DMS153 (cell line): Measurements from ENCODE around the gene PSMB2.

ENCODE experiments used
- DNase-seq: peaks from one replicate; lab custom pipeline; 2025; lab: John Stamatoyannopoulos, UW

PSMB2 gene

DNA sequence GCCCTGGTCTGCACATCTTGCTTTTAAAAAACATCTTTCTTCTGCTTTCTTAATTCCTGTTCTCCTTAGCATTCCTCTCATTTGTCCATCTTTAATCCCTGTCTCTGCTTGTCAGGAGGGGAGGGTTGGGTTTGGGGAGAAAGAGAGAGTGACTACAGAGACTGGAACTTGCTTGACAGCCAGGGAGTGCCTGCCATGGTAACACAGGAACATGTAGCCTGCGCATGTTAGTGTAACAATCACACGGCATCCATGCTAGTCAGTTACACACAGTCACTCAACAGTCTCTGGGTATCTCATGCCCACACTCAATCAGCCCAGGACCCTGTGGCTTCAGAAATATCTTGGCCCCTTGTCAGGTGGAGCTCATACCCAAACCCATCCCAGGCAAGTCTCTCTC lies 69.0 kb downstream of the PSMB2 start:
- DNase-seq: no peak

DNA sequence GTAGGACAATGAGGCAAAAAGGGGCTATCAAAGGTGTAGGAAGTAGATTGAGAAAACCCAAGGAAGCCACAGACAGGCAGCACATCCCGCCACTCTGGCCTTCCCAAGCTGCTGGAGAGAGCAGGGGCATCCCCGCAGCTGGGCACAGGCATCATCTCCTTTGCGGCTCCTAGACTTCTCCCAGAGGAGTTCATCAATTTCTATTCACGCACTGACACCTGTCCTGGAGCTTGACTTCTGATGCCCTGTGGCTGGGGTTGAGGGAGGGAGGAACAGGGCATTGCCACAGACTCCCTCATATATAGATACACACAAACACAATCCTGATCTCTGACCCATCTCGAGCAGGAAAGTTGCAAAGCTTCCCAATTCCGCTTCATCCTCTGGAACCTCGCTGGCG lies 70.1 kb downstream of the PSMB2 start:
- DNase-seq: no peak

DNA sequence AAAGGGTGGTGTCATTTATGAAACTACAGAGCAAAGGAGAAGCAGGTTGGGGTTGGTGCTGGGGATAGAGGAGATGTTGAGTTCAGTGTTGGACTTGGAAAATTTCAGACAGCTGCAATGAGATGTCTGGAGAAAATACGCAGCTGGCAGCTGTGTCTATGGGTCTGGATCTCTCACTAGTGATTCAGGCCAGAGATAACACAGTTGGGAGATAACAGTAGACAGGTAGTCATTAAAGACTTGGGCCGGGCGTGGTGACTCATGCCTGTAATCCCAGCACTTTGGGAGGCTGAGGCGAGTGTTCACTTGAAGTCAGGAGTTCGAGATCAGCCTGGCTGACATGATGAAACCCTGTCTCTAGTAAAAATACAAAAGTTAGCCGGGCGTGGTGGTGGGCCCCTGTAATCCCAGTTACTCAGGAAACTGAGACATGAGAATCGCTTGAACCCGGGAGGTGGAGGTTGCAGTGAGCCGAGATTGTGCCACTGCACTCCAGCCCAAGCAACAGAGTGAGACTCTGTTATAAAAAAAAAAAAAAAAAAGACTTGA lies 70.7 kb downstream of the PSMB2 start:
- DNase-seq: no peak

DNA sequence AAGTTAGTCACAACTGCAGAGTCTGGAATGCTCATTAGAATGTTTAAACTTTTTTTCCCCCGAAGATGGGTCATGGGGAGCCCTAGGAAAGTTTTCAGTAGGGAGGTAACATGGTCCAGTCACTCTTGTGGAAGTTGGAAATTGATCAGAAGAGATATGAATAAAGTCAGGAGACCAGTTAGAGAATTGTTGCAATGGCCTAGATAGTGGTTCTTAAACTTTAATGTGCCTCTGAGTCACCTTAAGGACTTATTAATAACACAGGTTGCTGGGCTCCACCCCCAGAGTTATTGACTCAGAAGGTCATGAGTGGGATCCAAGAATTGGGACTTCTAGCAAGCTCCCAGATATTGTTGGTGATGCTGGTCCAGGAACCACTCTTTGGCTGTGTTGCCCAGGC lies 71.4 kb downstream of the PSMB2 start:
- no peak for DNase-seq

DNA sequence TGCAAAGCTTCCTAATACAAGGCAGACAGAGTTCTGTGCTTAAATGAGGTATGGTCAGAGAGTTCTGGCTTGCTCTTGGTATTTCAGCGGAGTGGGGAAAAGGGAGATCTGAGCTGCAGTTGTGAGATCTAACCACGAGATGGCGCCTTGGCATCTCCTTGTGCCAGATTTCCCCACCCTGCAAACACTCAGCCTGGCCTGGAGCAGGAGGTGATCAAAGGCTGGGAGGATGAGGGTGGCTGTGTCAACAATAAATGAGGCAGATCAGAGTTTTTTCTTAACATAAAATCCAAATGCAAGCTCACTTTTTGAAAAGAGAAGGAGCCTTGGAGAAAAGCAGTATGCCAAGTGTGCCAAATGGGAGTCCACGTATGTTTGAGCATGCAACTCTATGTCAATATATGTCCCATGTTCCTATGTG lies 72.3 kb downstream of the PSMB2 start:
- peak; percentile 64 for DNase-seq

GRCh38 chr1:35567947-35568558 lies 73.3 kb downstream of the PSMB2 start:
- no peak for DNase-seq

- DNase-seq: no peak
Measured at GRCh38 chr1:35565742-35566133, 75.6 kb downstream of the PSMB2 start.

DNA sequence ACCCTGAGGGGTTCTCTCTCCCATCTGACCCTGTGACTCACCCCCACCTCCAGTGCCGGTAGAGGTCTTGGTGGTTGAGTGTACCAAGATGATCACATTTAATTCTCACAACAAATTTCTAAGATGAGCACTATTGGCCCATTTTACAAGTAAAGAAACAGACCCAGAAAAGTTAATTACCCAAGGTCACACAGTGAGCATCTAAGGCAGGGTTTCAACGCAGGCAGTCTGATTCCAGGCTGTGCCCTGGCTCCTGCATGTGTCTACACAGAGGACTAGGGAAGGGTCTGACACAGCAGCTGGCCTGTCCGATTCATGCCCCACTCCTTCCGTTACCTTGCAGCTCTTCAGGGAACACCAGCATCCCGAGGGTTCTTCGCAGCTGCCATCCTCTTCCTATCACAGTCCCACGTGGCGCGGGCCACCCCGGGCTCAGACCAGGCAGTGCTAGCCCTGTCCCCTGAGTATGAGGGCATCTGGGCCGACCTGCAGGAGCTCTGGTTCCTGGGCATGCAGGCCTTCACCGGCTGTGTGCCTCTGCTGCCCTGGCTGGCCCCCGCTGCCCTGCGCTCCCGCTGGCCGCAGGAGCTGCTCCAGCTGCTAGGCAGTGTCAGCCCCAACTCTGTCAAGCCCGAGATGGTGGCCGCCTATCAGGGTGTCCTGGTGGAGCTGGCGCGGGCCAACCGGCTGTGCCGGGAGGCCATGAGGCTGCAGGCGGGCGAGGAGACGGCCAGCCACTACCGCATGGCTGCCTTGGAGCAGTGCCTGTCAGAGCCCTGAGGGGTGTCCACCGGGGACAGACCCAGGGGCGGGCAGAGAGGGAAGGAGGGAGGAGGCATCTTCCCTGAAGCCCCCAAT lies 76.2 kb downstream of the PSMB2 start:
- no peak for DNase-seq

DNA sequence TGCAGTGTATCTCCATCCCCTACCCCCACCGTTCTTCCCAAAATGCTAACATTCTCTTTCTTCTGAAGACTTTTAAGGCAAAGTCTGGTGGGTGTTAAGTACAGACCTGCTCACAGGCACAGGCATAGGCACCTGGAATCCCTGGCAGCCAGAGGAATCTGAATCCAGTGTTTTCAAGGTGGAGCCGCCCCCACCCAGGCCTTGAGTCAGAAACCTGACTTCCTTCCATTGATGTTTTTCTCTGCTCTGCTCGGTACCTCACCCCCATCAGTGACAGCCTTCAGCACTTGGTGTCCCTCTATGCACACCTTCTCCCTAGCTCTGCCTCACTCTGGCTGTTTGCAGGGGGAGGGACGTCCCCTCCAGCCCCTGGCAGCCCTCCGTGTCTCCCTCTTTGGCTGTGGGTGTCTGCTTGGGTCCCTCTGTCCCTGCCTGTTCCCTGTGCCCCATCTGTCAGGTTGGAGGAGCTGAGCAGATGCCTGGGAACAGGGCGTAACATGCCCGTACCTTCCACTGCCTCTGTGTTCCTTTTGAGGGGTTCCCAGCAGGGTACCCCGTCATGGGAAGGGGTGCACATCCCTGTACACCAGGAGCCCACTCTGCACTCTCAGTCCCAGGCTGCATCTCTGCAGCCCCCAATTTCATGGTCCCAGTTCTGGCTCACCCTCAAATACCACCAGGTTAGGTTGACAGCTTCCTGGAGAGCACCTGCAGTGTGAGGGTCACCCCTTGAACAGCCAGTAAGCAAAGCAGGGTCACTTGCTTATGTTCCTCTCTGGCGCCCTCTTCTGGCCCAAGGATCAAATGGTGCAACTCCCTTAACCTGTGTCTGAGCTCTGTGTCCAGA lies 77.1 kb downstream of the PSMB2 start:
- peak; percentile 66 for DNase-seq

- no peak for DNase-seq
Measured at GRCh38 chr1:35563166-35563565, 78.2 kb downstream of the PSMB2 start.

- DNase-seq: no peak
Measured at GRCh38 chr1:35561972-35562680, 79.2 kb downstream of the PSMB2 start.

DNA sequence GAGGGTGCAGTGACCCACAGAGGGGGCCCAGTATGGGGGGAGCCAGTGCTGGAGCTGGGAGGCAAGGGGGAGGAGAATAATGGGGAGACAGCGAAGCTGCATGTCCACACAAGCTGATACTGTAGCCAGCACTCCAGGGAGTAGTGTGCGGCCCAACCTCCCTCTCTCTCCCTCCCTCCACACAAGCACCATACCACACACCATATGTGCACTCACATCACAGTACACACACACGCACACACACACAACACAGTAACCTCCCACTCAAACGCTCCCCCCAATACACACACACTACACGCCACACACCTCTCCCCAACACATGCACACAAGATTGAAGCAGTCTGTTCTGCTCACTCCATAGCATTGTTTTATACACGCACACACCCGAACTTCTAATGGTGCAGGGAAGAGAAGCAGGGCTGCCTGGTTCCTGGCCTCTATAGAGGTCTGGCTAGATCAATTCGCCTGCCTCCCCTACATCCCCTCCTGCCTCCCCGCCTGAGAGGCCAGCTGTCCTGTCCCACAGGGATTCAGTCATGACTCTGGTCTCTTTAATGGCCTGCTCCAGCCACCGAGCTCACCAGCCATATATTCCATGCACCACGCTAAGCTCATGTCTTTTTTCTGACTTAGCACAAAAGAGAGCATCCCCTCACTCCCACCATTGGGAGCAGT lies 79.9 kb downstream of the PSMB2 start:
- no peak for DNase-seq

DNA sequence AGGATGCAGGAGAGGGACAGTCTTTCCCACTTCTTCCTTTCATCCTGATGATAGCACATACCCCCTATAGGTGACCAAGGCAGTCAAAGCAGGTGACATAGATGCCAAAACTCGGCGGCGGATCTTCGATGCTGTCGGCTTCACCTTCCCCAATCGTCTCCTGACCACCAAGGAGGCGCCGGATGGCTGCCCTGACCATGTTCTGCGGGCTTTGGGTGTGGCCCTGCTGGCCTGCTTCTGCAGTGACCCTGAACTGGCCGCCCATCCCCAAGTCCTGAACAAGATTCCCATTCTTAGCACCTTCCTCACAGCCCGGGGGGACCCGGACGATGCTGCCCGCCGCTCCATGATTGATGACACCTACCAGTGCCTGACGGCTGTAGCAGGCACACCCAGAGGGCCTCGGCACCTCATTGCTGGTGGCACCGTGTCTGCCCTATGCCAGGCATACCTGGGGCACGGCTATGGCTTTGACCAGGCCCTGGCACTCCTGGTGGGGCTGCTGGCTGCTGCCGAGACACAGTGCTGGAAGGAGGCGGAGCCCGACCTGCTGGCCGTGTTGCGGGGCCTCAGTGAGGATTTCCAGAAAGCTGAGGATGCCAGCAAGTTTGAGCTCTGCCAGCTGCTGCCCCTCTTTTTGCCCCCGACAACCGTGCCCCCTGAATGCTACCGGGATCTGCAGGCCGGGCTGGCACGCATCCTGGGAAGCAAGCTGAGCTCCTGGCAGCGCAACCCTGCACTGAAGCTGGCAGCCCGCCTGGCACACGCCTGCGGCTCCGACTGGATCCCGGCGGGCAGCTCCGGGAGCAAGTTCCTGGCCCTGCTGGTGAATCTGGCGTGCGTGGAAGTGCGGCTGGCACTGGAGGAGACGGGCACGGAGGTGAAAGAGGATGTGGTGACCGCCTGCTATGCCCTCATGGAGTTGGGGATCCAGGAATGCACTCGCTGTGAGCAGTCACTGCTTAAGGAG lies 80.8 kb downstream of the PSMB2 start:
- DNase-seq: no peak

DNA sequence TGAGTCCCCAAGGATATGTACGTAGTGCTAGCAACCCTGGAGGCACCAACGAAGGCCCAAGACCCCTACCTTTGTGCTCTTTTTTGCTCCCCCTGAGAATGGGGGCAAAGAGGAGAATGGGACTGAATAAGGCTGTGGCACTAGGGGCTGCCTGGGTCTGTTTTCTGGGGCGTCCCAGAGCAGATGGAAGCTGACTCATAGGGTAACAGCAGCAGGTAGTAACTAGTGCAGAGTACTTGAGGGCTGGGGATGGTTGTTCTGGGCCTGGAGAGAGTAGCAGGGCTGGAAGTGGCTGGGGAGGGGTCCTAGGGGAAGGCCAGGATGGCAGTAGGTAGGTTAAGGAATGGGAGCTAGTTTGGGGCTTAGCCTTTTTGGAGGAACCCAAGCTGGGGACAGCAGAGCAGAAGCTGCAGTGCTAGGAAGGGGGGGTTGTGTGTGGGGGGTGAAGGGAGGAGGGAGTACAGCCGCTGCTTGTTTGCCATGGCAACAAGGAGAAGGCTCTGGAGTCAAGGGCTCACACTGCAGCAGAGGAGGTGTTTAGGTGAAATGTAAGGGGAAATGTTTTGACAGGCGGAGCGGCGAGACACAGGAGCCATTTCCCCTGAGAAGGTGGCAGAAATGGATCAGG lies 81.9 kb downstream of the PSMB2 start:
- no peak for DNase-seq

DNA sequence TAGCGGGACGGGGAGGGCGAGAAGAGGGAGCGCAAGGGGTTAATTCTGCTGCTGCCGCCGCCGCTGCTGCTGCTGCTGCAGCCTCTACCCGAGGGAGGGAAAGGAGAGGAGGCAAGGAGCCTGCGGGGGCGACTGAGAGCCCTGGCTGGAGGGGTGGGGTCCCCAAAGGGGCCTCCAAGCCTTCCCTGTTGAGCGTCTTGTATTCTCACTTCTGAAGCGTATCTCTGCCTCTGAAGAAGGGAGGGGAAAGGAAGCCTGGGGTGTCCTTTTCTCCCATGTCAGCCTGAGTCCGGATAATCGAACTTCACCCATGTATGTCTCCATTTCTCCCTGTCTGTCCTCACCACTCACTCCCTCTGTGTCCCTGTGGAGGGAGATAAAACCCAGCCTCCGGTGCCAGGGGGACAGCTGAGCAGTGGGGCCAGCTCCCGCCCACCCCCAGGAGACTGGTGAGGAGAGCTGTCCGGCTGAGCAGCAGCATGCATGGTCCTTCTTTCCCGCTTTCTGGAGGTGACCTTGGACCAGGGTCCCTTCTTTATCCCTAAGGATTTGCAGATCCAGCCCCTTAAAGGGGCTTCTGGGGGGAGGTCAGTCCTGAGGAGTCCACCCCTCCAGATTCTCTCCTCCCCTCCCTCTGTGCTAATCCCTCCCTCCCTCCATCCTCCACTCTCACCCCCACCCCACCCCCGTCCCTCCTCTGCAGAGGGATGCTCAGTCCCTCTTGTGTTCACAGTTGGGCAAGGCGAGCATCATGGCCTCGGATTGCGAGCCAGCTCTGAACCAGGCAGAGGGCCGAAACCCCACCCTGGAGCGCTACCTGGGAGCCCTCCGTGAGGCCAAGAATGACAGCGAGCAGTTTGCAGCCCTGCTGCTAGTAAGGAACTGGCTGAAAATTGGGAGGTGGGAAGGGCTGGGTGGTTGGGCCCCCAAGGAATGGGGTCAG lies 82.7 kb downstream of the PSMB2 start:
- no peak for DNase-seq

- DNase-seq: peak; percentile 99
Measured at GRCh38 chr1:35557611-35558373, 83.5 kb downstream of the PSMB2 start, which contains the start of gene NCDN. Gene NCDN (plus strand): TSS chr1:35557799. CDS start chr1:35558191, 392 bp downstream.

- DNase-seq: peak; percentile 89
Measured at GRCh38 chr1:35557118-35557610, 84.2 kb downstream of the PSMB2 start, which contains the start of gene KIAA0319L. Gene KIAA0319L (minus strand): TSS chr1:35557403. CDS start chr1:35554491, 2,912 bp downstream.
